Astrocyte (in vitro differentiated cells and primary cell): ENCODE measurements around the gene SYT14. TPM values are rescaled to one million over a fixed set of nuclear protein-coding genes. Genes with fewer than 3 reads are reported as not detected.

Source experiments
- DNase-seq: peaks from one replicate; pipeline ENCODE4 v3.0.0-alpha.2; 2010; ENCODE audit warnings: low read depth
- FAIRE-seq: peaks from 2 replicates; lab custom pipeline; 2011; peaks lifted over from hg19 to GRCh38; lab: Jason Lieb, UNC
- H2AFZ ChIP-seq: 2 replicates; pipeline ENCODE4 v1.6.0; 2012; ENCODE audit warnings: low read depth, low read length, inconsistent platforms
- H3K27ac ChIP-seq: 2 replicates; pipeline ENCODE4 v1.5.1; 2011; ENCODE audit warnings: low read depth, low read length, inconsistent platforms
- H3K27me3 ChIP-seq: 2 replicates; pipeline ENCODE4 v1.6.0; 2011; ENCODE audit warnings: low read length, inconsistent platforms; ENCODE audit not compliant: insufficient read depth
- H3K36me3 ChIP-seq: 2 replicates; pipeline ENCODE4 v1.5.1; 2011; ENCODE audit warnings: low read length, inconsistent platforms; ENCODE audit not compliant: insufficient read depth
- H3K4me1 ChIP-seq: 2 replicates; pipeline ENCODE4 v1.5.1; 2011; ENCODE audit warnings: low read length, inconsistent platforms; ENCODE audit not compliant: insufficient read depth
- H3K4me2 ChIP-seq: 2 replicates; pipeline ENCODE4 v1.6.0; 2012; ENCODE audit warnings: low read length, inconsistent platforms
- H3K4me3 ChIP-seq: 2 replicates; pipeline ENCODE4 v1.5.1; 2011; ENCODE audit warnings: low read depth, mild to moderate bottlenecking, low read length, inconsistent platforms; ENCODE audit not compliant: insufficient read depth
- H3K79me2 ChIP-seq: 2 replicates; pipeline ENCODE4 v1.6.0; 2012; ENCODE audit warnings: mild to moderate bottlenecking, low read length, inconsistent platforms; ENCODE audit not compliant: insufficient read depth
- H3K9ac ChIP-seq: 2 replicates; pipeline ENCODE4 v1.6.0; 2012; ENCODE audit warnings: mild to moderate bottlenecking, low read length, inconsistent platforms
- H3K9me3 ChIP-seq: 2 replicates; pipeline ENCODE4 v1.5.1; 2012; ENCODE audit warnings: low read depth, mild to moderate bottlenecking, low read length, inconsistent platforms; ENCODE audit not compliant: insufficient read depth
- H4K20me1 ChIP-seq: 2 replicates; pipeline ENCODE4 v1.6.0; 2012; ENCODE audit warnings: low read length, inconsistent platforms; ENCODE audit not compliant: insufficient read depth
- H3K27ac Mint-ChIP-seq: one replicate; pipeline ENCODE4 v1.8.0; 2021; ENCODE audit warnings: mild to moderate bottlenecking, mixed read lengths; ENCODE audit not compliant: unreplicated experiment
- H3K27me3 Mint-ChIP-seq: one replicate; pipeline ENCODE4 v1.8.0; 2021; ENCODE audit warnings: low read depth, mixed read lengths; ENCODE audit not compliant: unreplicated experiment
- H3K36me3 Mint-ChIP-seq: one replicate; pipeline ENCODE4 v1.8.0; 2021; ENCODE audit warnings: low read depth, mixed read lengths; ENCODE audit not compliant: unreplicated experiment
- H3K4me1 Mint-ChIP-seq: one replicate; pipeline ENCODE4 v1.8.0; 2021; ENCODE audit warnings: low read depth, mixed read lengths; ENCODE audit not compliant: unreplicated experiment
- H3K4me3 Mint-ChIP-seq: one replicate; pipeline ENCODE4 v1.8.0; 2021; ENCODE audit warnings: mild to moderate bottlenecking, moderate library complexity, mixed read lengths; ENCODE audit not compliant: unreplicated experiment
- H3K9me3 Mint-ChIP-seq: one replicate; pipeline ENCODE4 v1.8.0; 2021; ENCODE audit warnings: mild to moderate bottlenecking, mixed read lengths; ENCODE audit not compliant: unreplicated experiment
- CTCF ChIP-seq: IDR thresholded peaks from 2 replicates; pipeline ENCODE4 v1.5.1; 2011; ENCODE audit warnings: low read depth, mild to moderate bottlenecking, inconsistent platforms, low read length, moderate library complexity; ENCODE audit not compliant: insufficient read depth
- EZH2 ChIP-seq: IDR thresholded peaks from 2 replicates; pipeline ENCODE4 v1.6.1; 2012; ENCODE audit warnings: mild to moderate bottlenecking, low read length, inconsistent platforms; ENCODE audit not compliant: insufficient read depth
- total RNA-seq: library from RNA; stranded (reverse); gene quantifications from 2 replicates; pipeline ENCODE4 v1.2.1, GENCODE V29; 2021

SYT14 gene
- total RNA-seq, 1 donor from 2014 or later, result 6.1 TPM

- TF ChIP-seq CTCF (no peak), EZH2 (no peak)
- Histone ChIP-seq H4K20me1 (no peaks in the 10 kb centered on the region), H3K4me2 (no peak overlapping the region), H3K9me3 (no peaks in the 10 kb centered on the region), H3K9ac (no peak overlapping the region), H2AFZ (no peak overlapping the region), H3K4me3 (no peak overlapping the region), H3K27me3 (no peaks in the 10 kb centered on the region), H3K36me3 (no peaks in the 10 kb centered on the region), H3K79me2 (no peaks in the 10 kb centered on the region), H3K27ac (no peak overlapping the region), H3K4me1 (no peaks in the 10 kb centered on the region)
- Mint-ChIP-seq H3K36me3 (peaks cover 2% of the 10 kb centered on the region), H3K4me1 (no peaks in the 10 kb centered on the region), H3K4me3 (no peak overlapping the region), H3K27ac (no peak overlapping the region), H3K9me3 (peaks cover 5% of the 10 kb centered on the region), H3K27me3 (no peaks in the 10 kb centered on the region)
- FAIRE-seq (no peak), DNase-seq (no peak)
These were observed 115.1 kb downstream of the SYT14 start for GRCh38 chr1:210053126-210053525.

- H3K4me1 Mint-ChIP-seq, result no peaks in the 10 kb centered on the region
- H3K4me3 Mint-ChIP-seq, result no peak overlapping the region
- Histone ChIP-seq H3K4me3 (no peak overlapping the region), H3K36me3 (no peaks in the 10 kb centered on the region), H3K9me3 (no peaks in the 10 kb centered on the region), H3K27ac (no peak overlapping the region), H3K4me1 (no peaks in the 10 kb centered on the region), H4K20me1 (no peaks in the 10 kb centered on the region), H2AFZ (no peak overlapping the region), H3K9ac (no peak overlapping the region), H3K27me3 (no peaks in the 10 kb centered on the region), H3K4me2 (no peak overlapping the region), H3K79me2 (no peaks in the 10 kb centered on the region)
- no peak for FAIRE-seq
- no peaks in the 10 kb centered on the region for H3K27me3 Mint-ChIP-seq
- no peak for DNase-seq
- no peak overlapping the region for H3K27ac Mint-ChIP-seq
- TF ChIP-seq EZH2 (no peak), CTCF (no peak)
- no peaks in the 10 kb centered on the region for H3K36me3 Mint-ChIP-seq
- H3K9me3 Mint-ChIP-seq, result no peaks in the 10 kb centered on the region
These were observed 119.6 kb downstream of the SYT14 start for GRCh38 chr1:210057593-210057992.

- no peaks in the 10 kb centered on the region for H4K20me1 ChIP-seq
- no peak overlapping the region for H2AFZ ChIP-seq
- no peak overlapping the region for H3K9ac ChIP-seq
- no peaks in the 10 kb centered on the region for H3K9me3 Mint-ChIP-seq
- no peaks in the 10 kb centered on the region for H3K27me3 ChIP-seq
- H3K36me3 Mint-ChIP-seq, result no peaks in the 10 kb centered on the region
- H3K27ac Mint-ChIP-seq, result no peak overlapping the region
- no peaks in the 10 kb centered on the region for H3K4me1 Mint-ChIP-seq
- no peak overlapping the region for H3K4me2 ChIP-seq
- H3K36me3 ChIP-seq, result no peaks in the 10 kb centered on the region
- no peaks in the 10 kb centered on the region for H3K27me3 Mint-ChIP-seq
- H3K4me1 ChIP-seq, result no peaks in the 10 kb centered on the region
- FAIRE-seq (no peak), DNase-seq (no peak)
- no peaks in the 10 kb centered on the region for H3K9me3 ChIP-seq
- TF ChIP-seq EZH2, result no peak
- no peak for TF ChIP-seq CTCF
- no peak overlapping the region for H3K4me3 ChIP-seq
- no peak overlapping the region for H3K4me3 Mint-ChIP-seq
- no peaks in the 10 kb centered on the region for H3K79me2 ChIP-seq
- H3K27ac ChIP-seq, result no peak overlapping the region
These were observed 124.0 kb downstream of the SYT14 start for GRCh38 chr1:210061992-210062391.
